Activated CD8-positive, alpha-beta T cell treated with anti-CD3 and anti-CD28 coated beads for 36 hours (primary cell): Measurements from ENCODE around the gene SHROOM3. TPM values are rescaled to one million over a fixed set of nuclear protein-coding genes. Genes with fewer than 3 reads are reported as not detected.
"Not testable (repeated sequence)": the region's sequence is repeated elsewhere in the genome, so short reads cannot be mapped to it uniquely, and the experiment has no call there.

Experiments used
- ATAC-seq: fragments of 200-7000 bp; cut with Tn5 transposase; one replicate; pipeline ENCODE4 v1.10.0; 2021; ENCODE audit warnings: mild to moderate bottlenecking, moderate library complexity
- CTCF ChIA-PET: fragments of 350-600 bp; sonication (Branson Sonifier 250); formaldehyde crosslinking; loops from one replicate; lab custom pipeline; 2021; ENCODE audit warnings: antibody characterized with exemption; lab: Charles Lee
- POLR2A ChIA-PET: fragments of 350-600 bp; sonication (Branson Sonifier 250); formaldehyde crosslinking; loops from one replicate; lab custom pipeline; 2021; ENCODE audit warnings: antibody characterized with exemption; lab: Charles Lee
- DNase-seq: peaks from one replicate; pipeline ENCODE4 v3.0.0-alpha.2; 2020
- H3K27ac Mint-ChIP-seq: one replicate; pipeline ENCODE4 v1.8.0; 2021; ENCODE audit warnings: mild to moderate bottlenecking, mixed read lengths
- H3K27me3 Mint-ChIP-seq: one replicate; pipeline ENCODE4 v1.8.0; 2021; ENCODE audit warnings: mixed read lengths
- H3K36me3 Mint-ChIP-seq: one replicate; pipeline ENCODE4 v1.8.0; 2021; ENCODE audit warnings: low read depth, mixed read lengths
- H3K4me1 Mint-ChIP-seq: one replicate; pipeline ENCODE4 v1.8.0; 2021; ENCODE audit warnings: low read depth, mixed read lengths
- H3K4me3 Mint-ChIP-seq: one replicate; pipeline ENCODE4 v1.8.0; 2021; ENCODE audit warnings: mild to moderate bottlenecking, moderate library complexity, mixed read lengths
- H3K9me3 Mint-ChIP-seq: one replicate; pipeline ENCODE4 v1.8.0; 2021; ENCODE audit warnings: mixed read lengths
- CTCF ChIP-seq: fragments of 200-600 bp; IDR thresholded peaks from one replicate; pipeline ENCODE4 v1.8.0; 2022; ENCODE audit warnings: antibody characterized with exemption, mild to moderate bottlenecking
- intact Hi-C: fragments of 100-400 bp; cut with micrococcal nuclease; formaldehyde crosslinking; loops from one replicate; pipeline ENCODE4 v1.10.0; 2022
- total RNA-seq, 2 experiments: library from RNA; stranded (reverse); gene quantifications; one replicate each; pipeline ENCODE4 v1.2.3, GENCODE V29; 2021

The SHROOM3 gene
- total RNA-seq, 2 experiments from 2014 or later, result not detected

- no peaks in the 10 kb centered on the region for H3K36me3 Mint-ChIP-seq
- no peaks in the 10 kb centered on the region for H3K4me1 Mint-ChIP-seq
- H3K4me3 Mint-ChIP-seq, result no peak overlapping the region
- TF ChIP-seq CTCF, result no peak
- CTCF ChIA-PET, result no interaction called here
- no peak for DNase-seq
- intact Hi-C loops, result no loop called here
- H3K9me3 Mint-ChIP-seq, result no peaks in the 10 kb centered on the region
- no peak for ATAC-seq
- H3K27ac Mint-ChIP-seq, result no peak overlapping the region
- POLR2A ChIA-PET, result no interaction called here
- H3K27me3 Mint-ChIP-seq, result peaks cover 3% of the 10 kb centered on the region
These were observed 166.8 kb downstream of the SHROOM3 start for GRCh38 chr4:76601791-76602190.

- Mint-ChIP-seq H3K9me3 (no peaks in the 10 kb centered on the region), H3K27me3 (peaks cover 1% of the 10 kb centered on the region), H3K36me3 (no peaks in the 10 kb centered on the region), H3K4me1 (no peaks in the 10 kb centered on the region), H3K27ac (no peak overlapping the region), H3K4me3 (no peak overlapping the region)
- POLR2A ChIA-PET, result no interaction called here
- CTCF ChIA-PET, result no interaction called here
- intact Hi-C loops, result no loop called here
- ATAC-seq, result no peak
- DNase-seq, result no peak
- no peak for TF ChIP-seq CTCF
These were observed 170.1 kb downstream of the SHROOM3 start for GRCh38 chr4:76605099-76605563.

GRCh38 chr4:76606645-76607265, 171.7 kb downstream of the SHROOM3 start:
- peaks cover 7% of the 10 kb centered on the region for H3K27me3 Mint-ChIP-seq
- TF ChIP-seq CTCF, result no peak
- no peak overlapping the region for H3K27ac Mint-ChIP-seq
- ChIA-PET CTCF (no interaction called here), POLR2A (no interaction called here)
- H3K36me3 Mint-ChIP-seq, result no peaks in the 10 kb centered on the region
- no peak overlapping the region for H3K4me3 Mint-ChIP-seq
- no peaks in the 10 kb centered on the region for H3K9me3 Mint-ChIP-seq
- H3K4me1 Mint-ChIP-seq, result no peaks in the 10 kb centered on the region
- intact Hi-C loops, result no loop called here
- no peak for DNase-seq
- ATAC-seq, result no peak

GRCh38 chr4:76607266-76607799, 172.3 kb downstream of the SHROOM3 start:
- Mint-ChIP-seq H3K4me1 (no peaks in the 10 kb centered on the region), H3K9me3 (no peaks in the 10 kb centered on the region), H3K36me3 (no peaks in the 10 kb centered on the region), H3K27me3 (peaks cover 7% of the 10 kb centered on the region), H3K27ac (no peak overlapping the region), H3K4me3 (no peak overlapping the region)
- intact Hi-C loops, result no loop called here
- ChIA-PET POLR2A (interaction anchor here (0.9 kb wide), 1 partner anchor 16 kb away, joined by 3 read pairs; no protein-coding TSS in a partner anchor), CTCF (no interaction called here)
- ATAC-seq, result no peak
- no peak for DNase-seq
- no peak for TF ChIP-seq CTCF

GRCh38 chr4:76607846-76608245, 172.8 kb downstream of the SHROOM3 start:
- TF ChIP-seq CTCF, result no peak
- DNase-seq (no peak), ATAC-seq (no peak)
- H3K27ac Mint-ChIP-seq, result no peak overlapping the region
- intact Hi-C loops, result no loop called here
- H3K4me1 Mint-ChIP-seq, result no peaks in the 10 kb centered on the region
- peaks cover 7% of the 10 kb centered on the region for H3K27me3 Mint-ChIP-seq
- CTCF ChIA-PET, result no interaction called here
- no peaks in the 10 kb centered on the region for H3K36me3 Mint-ChIP-seq
- POLR2A ChIA-PET, result interaction anchor here (0.9 kb wide), 1 partner anchor 15 kb away, joined by 3 read pairs; no protein-coding TSS in a partner anchor
- no peak overlapping the region for H3K4me3 Mint-ChIP-seq
- no peaks in the 10 kb centered on the region for H3K9me3 Mint-ChIP-seq

GRCh38 chr4:76608549-76608948, 173.5 kb downstream of the SHROOM3 start:
- POLR2A ChIA-PET, result interaction anchor here (0.9 kb wide), 1 partner anchor 15 kb away, joined by 3 read pairs; no protein-coding TSS in a partner anchor
- ATAC-seq, result peak; percentile 39
- H3K4me1 Mint-ChIP-seq, H3K27me3 Mint-ChIP-seq, H3K9me3 Mint-ChIP-seq, CTCF ChIA-PET, H3K4me3 Mint-ChIP-seq, DNase-seq, intact Hi-C loops, H3K36me3 Mint-ChIP-seq, H3K27ac Mint-ChIP-seq: not testable (repeated sequence)
